HEK293 (cell line): ENCODE measurements around the gene CMC4.
A peak's percentile ranks its signal among the peaks of the same experiment; 100 is the strongest.

Experiments
- HOXD13 ChIP-seq: sonication (generic); formaldehyde crosslinking; IDR thresholded peaks from 2 replicates; pipeline ENCODE4 v1.8.0; 2022; ENCODE audit warnings: missing genetic modification reagents, borderline replicate concordance
- KLF1 ChIP-seq: fragments of 450-650 bp; formaldehyde crosslinking; IDR thresholded peaks from 2 replicates; pipeline ENCODE4 v1.5.1; 2016; ENCODE audit warnings: missing biosample characterization, missing genetic modification characterization
- SCRT1 ChIP-seq: fragments of 450-650 bp; formaldehyde crosslinking; IDR thresholded peaks from 2 replicates; pipeline ENCODE4 v1.5.1; 2016; ENCODE audit warnings: missing biosample characterization, missing genetic modification characterization, borderline replicate concordance
- SCRT2 ChIP-seq: fragments of 450-650 bp; formaldehyde crosslinking; IDR thresholded peaks from 2 replicates; pipeline ENCODE4 v1.5.1; 2016; ENCODE audit warnings: missing biosample characterization, missing genetic modification characterization
- SP7 ChIP-seq: fragments of 450-650 bp; formaldehyde crosslinking; IDR thresholded peaks from 2 replicates; pipeline ENCODE4 v1.5.1; 2016; ENCODE audit warnings: missing biosample characterization, missing genetic modification characterization
- TRIM28 ChIP-seq: IDR thresholded peaks from 2 replicates; pipeline ENCODE4 v1.6.1; 2011; ENCODE audit warnings: low read length, control low read depth, borderline replicate concordance
- YY1 ChIP-seq: fragments of 450-650 bp; formaldehyde crosslinking; IDR thresholded peaks from 2 replicates; pipeline ENCODE4 v1.5.1; 2018; ENCODE audit warnings: missing biosample characterization, missing genetic modification characterization
- ZBTB1 ChIP-seq: fragments of 450-650 bp; formaldehyde crosslinking; IDR thresholded peaks from 2 replicates; pipeline ENCODE4 v1.5.1; 2016; ENCODE audit warnings: missing biosample characterization, missing genetic modification characterization
- ZNF112 ChIP-seq: fragments of 450-650 bp; formaldehyde crosslinking; IDR thresholded peaks from 2 replicates; pipeline ENCODE4 v1.5.0; 2017; ENCODE audit warnings: missing biosample characterization, missing genetic modification characterization
- ZNF132 ChIP-seq: fragments of 450-650 bp; formaldehyde crosslinking; IDR thresholded peaks from 2 replicates; pipeline ENCODE4 v1.5.1; 2017; ENCODE audit warnings: missing biosample characterization, missing genetic modification characterization, borderline replicate concordance
- ZNF16 ChIP-seq: fragments of 450-650 bp; formaldehyde crosslinking; IDR thresholded peaks from 2 replicates; pipeline ENCODE4 v1.5.1; 2016; ENCODE audit warnings: low read depth, missing biosample characterization, missing genetic modification characterization
- ZNF18 ChIP-seq: fragments of 450-650 bp; formaldehyde crosslinking; IDR thresholded peaks from 2 replicates; pipeline ENCODE4 v1.5.1; 2016; ENCODE audit warnings: missing biosample characterization, missing genetic modification characterization
- ZNF350 ChIP-seq: fragments of 450-650 bp; formaldehyde crosslinking; IDR thresholded peaks from 2 replicates; pipeline ENCODE4 v1.5.0; 2017; ENCODE audit warnings: missing biosample characterization, mild to moderate bottlenecking, missing genetic modification characterization
- ZNF362 ChIP-seq: fragments of 450-650 bp; formaldehyde crosslinking; IDR thresholded peaks from 2 replicates; pipeline ENCODE4 v1.5.1; 2016; ENCODE audit warnings: missing biosample characterization, missing genetic modification characterization
- ZNF391 ChIP-seq: fragments of 450-650 bp; formaldehyde crosslinking; IDR thresholded peaks from 2 replicates; pipeline ENCODE4 v1.5.1; 2016; ENCODE audit warnings: low read depth, missing biosample characterization, missing genetic modification characterization, borderline replicate concordance
- ZNF394 ChIP-seq: fragments of 450-650 bp; formaldehyde crosslinking; IDR thresholded peaks from 2 replicates; pipeline ENCODE4 v1.5.1; 2016; ENCODE audit warnings: missing biosample characterization, missing genetic modification characterization, mild to moderate bottlenecking, moderate library complexity, borderline replicate concordance
- ZNF560 ChIP-seq: fragments of 450-650 bp; formaldehyde crosslinking; IDR thresholded peaks from 2 replicates; pipeline ENCODE4 v1.5.1; 2017; ENCODE audit warnings: missing biosample characterization, missing genetic modification characterization, borderline replicate concordance
- ZNF600 ChIP-seq: fragments of 450-650 bp; formaldehyde crosslinking; IDR thresholded peaks from 2 replicates; pipeline ENCODE4 v1.5.1; 2016; ENCODE audit warnings: missing biosample characterization, missing genetic modification characterization
- ZNF629 ChIP-seq: fragments of 450-650 bp; formaldehyde crosslinking; IDR thresholded peaks from 2 replicates; pipeline ENCODE4 v1.5.1; 2017; ENCODE audit warnings: missing biosample characterization, missing genetic modification characterization
- ZNF692 ChIP-seq: fragments of 450-650 bp; formaldehyde crosslinking; IDR thresholded peaks from 2 replicates; pipeline ENCODE4 v1.5.1; 2016; ENCODE audit warnings: missing biosample characterization, missing genetic modification characterization
- ZSCAN23 ChIP-seq: fragments of 450-650 bp; formaldehyde crosslinking; IDR thresholded peaks from 2 replicates; pipeline ENCODE4 v1.5.1; 2016; ENCODE audit warnings: missing biosample characterization, missing genetic modification characterization
- TF ChIP-seq, protein P1 (sequence below): IDR thresholded peaks from 2 replicates; pipeline ENCODE4 v1.6.1; 2011; ENCODE audit warnings: mild to moderate bottlenecking, low read depth, low read length, borderline replicate concordance
- TF ChIP-seq, protein P2 (sequence below): fragments of 450-650 bp; formaldehyde crosslinking; IDR thresholded peaks from 2 replicates; pipeline ENCODE4 v1.5.1; 2016; ENCODE audit warnings: missing biosample characterization, missing genetic modification characterization
- TF ChIP-seq, protein P3 (sequence below): fragments of 450-650 bp; formaldehyde crosslinking; IDR thresholded peaks from 2 replicates; pipeline ENCODE4 v1.5.1; 2016; ENCODE audit warnings: missing biosample characterization, missing genetic modification characterization
- TF ChIP-seq, protein P4 (sequence below): fragments of 450-650 bp; formaldehyde crosslinking; IDR thresholded peaks from 2 replicates; pipeline ENCODE4 v1.5.0; 2017; ENCODE audit warnings: missing biosample characterization, missing genetic modification characterization, borderline replicate concordance

The CMC4 gene

GRCh38 chrX:155026727-155027508 is 44.0 kb downstream of the CMC4 start, which contains the start of gene FUNDC2 (continued):
- no peak for TF ChIP-seq ZNF18
- TF ChIP-seq ZNF560, result no peak
- TF ChIP-seq, protein P1, sequence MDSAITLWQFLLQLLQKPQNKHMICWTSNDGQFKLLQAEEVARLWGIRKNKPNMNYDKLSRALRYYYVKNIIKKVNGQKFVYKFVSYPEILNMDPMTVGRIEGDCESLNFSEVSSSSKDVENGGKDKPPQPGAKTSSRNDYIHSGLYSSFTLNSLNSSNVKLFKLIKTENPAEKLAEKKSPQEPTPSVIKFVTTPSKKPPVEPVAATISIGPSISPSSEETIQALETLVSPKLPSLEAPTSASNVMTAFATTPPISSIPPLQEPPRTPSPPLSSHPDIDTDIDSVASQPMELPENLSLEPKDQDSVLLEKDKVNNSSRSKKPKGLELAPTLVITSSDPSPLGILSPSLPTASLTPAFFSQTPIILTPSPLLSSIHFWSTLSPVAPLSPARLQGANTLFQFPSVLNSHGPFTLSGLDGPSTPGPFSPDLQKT, result peak; percentile 19; the same call in 1 of the 2 replicates
- no peak for TF ChIP-seq ZNF112 (tag by site-specific recombination)
- TF ChIP-seq ZNF391 (tag by site-specific recombination), result no peak
- TF ChIP-seq ZNF132 (tag by site-specific recombination), result no peak
- no peak for TF ChIP-seq ZNF350 (tag by site-specific recombination)
- TF ChIP-seq, protein P2, sequence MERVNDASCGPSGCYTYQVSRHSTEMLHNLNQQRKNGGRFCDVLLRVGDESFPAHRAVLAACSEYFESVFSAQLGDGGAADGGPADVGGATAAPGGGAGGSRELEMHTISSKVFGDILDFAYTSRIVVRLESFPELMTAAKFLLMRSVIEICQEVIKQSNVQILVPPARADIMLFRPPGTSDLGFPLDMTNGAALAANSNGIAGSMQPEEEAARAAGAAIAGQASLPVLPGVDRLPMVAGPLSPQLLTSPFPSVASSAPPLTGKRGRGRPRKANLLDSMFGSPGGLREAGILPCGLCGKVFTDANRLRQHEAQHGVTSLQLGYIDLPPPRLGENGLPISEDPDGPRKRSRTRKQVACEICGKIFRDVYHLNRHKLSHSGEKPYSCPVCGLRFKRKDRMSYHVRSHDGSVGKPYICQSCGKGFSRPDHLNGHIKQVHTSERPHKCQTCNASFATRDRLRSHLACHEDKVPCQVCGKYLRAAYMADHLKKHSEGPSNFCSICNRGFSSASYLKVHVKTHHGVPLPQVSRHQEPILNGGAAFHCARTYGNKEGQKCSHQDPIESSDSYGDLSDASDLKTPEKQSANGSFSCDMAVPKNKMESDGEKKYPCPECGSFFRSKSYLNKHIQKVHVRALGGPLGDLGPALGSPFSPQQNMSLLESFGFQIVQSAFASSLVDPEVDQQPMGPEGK (tag by site-specific recombination), result peak; percentile 81
- no peak for TF ChIP-seq SCRT1 (tag by site-specific recombination)
- TF ChIP-seq ZNF692 (tag by site-specific recombination), result peak; percentile 72; the same call in 1 of the 2 replicates
- TF ChIP-seq ZNF16 (tag by site-specific recombination), result no peak
- TF ChIP-seq, protein P3, sequence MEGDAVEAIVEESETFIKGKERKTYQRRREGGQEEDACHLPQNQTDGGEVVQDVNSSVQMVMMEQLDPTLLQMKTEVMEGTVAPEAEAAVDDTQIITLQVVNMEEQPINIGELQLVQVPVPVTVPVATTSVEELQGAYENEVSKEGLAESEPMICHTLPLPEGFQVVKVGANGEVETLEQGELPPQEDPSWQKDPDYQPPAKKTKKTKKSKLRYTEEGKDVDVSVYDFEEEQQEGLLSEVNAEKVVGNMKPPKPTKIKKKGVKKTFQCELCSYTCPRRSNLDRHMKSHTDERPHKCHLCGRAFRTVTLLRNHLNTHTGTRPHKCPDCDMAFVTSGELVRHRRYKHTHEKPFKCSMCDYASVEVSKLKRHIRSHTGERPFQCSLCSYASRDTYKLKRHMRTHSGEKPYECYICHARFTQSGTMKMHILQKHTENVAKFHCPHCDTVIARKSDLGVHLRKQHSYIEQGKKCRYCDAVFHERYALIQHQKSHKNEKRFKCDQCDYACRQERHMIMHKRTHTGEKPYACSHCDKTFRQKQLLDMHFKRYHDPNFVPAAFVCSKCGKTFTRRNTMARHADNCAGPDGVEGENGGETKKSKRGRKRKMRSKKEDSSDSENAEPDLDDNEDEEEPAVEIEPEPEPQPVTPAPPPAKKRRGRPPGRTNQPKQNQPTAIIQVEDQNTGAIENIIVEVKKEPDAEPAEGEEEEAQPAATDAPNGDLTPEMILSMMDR (tag by site-specific recombination), result no peak
- TF ChIP-seq HOXD13, result no peak
- TF ChIP-seq YY1 (tag by site-specific recombination), result peak; percentile 59
- TF ChIP-seq ZNF394, result peak; percentile 30; the same call in 1 of the 2 replicates
- no peak for TF ChIP-seq TRIM28
- TF ChIP-seq ZNF600 (tag by site-specific recombination), result peak; percentile 65
- TF ChIP-seq, protein P4, sequence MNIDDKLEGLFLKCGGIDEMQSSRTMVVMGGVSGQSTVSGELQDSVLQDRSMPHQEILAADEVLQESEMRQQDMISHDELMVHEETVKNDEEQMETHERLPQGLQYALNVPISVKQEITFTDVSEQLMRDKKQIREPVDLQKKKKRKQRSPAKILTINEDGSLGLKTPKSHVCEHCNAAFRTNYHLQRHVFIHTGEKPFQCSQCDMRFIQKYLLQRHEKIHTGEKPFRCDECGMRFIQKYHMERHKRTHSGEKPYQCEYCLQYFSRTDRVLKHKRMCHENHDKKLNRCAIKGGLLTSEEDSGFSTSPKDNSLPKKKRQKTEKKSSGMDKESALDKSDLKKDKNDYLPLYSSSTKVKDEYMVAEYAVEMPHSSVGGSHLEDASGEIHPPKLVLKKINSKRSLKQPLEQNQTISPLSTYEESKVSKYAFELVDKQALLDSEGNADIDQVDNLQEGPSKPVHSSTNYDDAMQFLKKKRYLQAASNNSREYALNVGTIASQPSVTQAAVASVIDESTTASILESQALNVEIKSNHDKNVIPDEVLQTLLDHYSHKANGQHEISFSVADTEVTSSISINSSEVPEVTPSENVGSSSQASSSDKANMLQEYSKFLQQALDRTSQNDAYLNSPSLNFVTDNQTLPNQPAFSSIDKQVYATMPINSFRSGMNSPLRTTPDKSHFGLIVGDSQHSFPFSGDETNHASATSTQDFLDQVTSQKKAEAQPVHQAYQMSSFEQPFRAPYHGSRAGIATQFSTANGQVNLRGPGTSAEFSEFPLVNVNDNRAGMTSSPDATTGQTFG (tag by site-specific recombination), result no peak
- TF ChIP-seq ZSCAN23 (tag by site-specific recombination), result no peak
- TF ChIP-seq SP7 (tag by site-specific recombination), result peak; percentile 64
- TF ChIP-seq KLF1, result peak; percentile 65
- TF ChIP-seq SCRT2 (tag by site-specific recombination), result no peak
- TF ChIP-seq ZNF629 (tag by site-specific recombination), result peak; percentile 66
- no peak for TF ChIP-seq ZNF362 (tag by site-specific recombination)
- no peak for TF ChIP-seq ZBTB1
